ENCODE measurements around the gene FAXDC2.
"Not testable (repeated sequence)": the region's sequence is repeated elsewhere in the genome, so short reads cannot be mapped to it uniquely, and the experiment has no call there.

Gene FAXDC2

DNA sequence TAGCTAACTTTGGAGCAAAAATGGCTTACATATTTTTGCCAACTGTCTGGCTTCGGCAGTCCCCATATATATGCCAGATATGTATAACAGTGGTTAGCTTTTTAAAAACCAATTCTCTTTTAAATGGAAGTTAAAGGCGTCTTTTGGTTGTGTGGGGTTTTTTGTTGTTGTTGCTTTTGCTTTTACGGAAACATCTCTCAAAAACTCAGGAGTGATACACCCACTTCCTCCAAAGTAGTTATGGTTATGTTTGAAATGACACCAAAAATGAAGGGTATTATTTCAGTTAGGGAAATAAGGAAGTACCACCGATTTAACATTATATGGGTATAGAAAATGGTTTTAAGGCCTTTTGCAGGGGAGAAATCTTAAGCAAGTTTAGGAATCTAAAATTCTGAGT lies 10.4 kb upstream of the FAXDC2 start:
- no peak for DNase-seq

DNA sequence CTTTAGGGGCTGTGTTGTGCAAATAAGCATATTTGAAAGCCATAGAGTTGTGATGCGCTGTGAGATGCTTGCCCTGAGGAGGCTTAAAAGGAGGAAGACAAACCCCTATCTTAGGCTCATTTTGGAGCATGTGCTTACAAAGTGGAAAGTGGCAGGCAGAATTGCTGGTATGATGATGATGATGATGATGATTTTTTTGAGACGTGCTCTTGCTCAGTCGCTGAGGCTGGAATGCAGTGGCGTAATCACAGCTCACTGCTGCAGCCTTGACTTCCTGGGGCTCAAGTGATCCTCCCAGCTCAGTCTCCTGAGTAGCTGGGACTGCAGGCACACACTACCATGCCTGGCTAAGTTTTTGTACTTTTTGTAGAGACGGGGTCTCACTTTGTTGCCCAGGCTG lies 9.7 kb upstream of the FAXDC2 start:
- DNase-seq: peak; percentile 37

DNA sequence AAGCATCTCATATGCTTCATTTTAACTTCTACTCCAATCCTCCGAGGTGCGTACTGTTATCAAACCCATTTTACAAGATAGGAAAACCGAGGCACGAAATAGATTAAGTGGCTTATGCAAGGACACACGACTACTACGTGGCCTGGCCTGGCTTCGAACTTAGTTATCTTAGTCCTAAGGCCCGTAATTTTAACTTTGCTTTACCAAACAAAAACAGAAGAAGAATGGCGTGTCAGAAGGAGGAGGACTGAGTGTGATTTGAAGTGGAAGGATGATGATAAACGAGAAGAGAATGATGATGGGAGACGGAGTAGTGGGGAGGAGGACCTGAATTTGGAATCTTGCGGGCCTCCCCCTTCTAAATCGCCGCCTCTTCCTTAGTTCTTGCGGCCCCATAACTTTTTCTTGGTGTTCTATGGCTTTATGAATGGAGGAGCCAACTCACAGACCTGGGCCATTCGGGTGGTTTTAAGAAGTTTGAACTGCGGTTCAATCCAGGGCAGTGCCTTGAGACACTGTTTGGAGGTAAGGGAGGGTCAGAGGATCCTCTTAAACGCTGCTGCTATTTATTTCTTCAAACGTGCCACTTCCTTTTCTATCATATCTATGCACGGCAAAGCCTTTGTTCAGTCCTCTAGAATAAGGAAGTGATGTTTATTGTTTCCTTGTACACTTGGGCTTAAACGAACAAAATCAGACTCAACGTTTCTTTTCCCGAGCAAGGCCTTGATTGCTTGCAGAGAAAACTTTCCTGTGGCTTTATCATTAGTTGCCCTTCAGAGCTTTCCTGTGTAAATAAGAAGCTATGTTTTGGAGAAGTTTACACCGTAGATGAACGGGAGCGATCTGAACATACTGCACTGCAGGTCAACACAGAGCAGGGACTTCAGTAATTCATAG lies 8.8 kb upstream of the FAXDC2 start:
- DNase-seq: no peak

DNA sequence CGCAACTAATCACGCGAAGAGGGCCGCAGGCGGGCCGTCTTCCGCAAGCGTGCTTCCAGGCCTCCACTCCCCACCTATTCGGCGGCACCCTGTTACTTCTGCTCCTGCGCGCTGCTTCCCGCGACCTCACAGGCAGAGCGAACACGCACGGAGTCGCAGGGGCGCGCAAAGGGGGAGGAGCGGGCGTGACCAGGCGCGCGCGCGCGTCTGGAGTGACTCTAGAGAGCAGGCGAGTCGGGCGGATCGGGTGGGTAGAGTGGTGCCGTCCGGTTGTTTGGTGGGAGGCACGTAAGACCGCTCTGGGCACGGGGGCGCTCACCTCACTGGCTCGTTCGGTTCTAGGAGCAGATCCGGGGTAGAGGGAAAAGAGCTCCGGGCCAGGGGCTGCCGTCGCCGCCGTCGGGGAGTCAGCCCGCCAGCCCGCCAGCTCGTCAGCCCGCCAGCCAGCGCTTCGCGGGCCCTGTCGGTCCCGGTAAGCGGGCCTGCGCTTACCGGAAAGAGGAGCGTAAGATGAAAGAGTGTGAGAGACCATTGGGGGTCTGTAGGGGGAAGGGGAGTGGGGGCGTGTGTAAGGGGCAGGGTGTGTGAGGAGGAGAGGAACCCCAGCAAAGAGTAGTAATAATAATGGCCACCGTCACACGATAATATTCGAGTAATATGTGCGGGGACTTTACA lies 8.0 kb upstream of the FAXDC2 start, which contains the start of gene CNOT8:
TSS of gene CNOT8 (plus strand) at position 331 of the 675 bp plus-strand sequence. CDS start 4,652 bp downstream, outside the sequence.
- peak; percentile 96 for DNase-seq

DNA sequence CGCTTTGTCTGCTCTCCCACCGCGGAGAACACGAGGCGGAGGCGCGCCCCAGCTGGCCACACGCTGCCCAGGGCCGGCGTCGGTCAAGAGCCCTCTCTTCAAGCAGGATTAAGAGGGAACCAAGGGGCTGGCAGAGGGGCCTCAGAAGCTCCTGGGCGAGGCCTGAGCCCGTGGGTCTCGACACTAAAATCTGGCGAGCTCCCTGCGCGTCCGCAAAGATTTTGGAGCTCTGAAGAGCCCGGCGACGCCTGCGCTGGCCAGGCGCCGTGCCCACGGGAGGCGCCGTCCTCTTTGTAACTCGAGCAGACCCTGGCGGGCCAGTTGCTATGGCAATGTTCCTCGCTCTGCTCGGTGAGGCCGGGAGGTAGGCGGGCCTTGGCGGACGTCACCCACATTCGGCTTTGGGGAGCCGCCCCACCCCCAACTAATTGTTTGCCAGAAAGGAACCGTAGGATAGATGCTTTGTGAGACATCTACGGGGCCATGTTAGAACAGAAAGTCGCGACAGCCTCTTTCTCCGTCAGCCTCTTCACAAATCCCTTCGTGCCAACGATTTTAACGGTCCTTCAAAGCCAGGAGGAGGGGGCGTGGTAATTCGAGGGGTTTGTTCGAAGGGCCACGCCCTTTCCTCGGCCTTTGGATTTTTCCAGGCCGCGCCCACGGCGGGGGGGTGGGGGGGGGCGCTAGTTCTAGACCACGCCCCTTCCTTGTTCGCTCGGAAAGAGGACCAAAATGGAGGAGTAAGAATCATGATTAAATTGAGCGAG lies 7.3 kb upstream of the FAXDC2 start:
- peak; percentile 94 for DNase-seq

DNA sequence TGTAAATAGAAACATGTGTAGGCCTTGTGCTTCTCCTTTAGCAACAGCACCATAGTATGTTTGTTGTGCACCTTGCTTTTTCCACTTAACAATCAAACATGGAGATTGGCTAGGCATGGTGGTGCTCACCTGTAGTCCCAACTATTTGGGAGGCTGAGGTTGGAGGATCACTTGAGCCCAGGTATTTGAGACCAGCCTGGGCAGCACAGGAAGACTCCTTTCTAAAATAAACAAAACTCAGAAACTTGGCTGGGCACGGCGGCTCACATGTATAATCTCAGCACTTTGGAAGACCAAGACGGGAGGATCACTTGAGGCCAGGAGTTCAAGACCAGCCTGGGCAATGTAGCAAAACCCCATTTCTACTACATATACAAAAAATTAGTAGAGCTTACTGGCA lies 948 bp upstream of the FAXDC2 start:
- DNase-seq: no peak

DNA sequence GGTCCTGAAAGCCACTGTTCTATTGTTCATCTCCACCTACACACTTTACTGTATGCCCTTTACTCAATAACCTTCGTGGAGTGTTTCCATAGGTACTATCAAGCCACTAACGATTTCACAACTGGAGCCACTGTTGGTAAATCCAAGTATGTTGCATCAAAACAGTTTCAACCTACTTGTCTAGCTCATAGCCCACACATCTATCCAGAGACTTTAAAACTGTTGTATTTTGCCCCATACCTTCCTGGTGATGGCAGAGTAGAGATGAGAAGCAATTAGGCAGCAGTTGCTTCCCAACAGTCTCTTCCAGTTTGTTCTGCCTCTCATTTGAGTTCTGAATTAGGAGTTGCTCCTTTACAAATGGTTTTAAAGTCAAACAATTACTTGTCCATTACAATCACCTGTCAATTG lies 607 bp downstream of the FAXDC2 start:
- DNase-seq: no peak

DNA sequence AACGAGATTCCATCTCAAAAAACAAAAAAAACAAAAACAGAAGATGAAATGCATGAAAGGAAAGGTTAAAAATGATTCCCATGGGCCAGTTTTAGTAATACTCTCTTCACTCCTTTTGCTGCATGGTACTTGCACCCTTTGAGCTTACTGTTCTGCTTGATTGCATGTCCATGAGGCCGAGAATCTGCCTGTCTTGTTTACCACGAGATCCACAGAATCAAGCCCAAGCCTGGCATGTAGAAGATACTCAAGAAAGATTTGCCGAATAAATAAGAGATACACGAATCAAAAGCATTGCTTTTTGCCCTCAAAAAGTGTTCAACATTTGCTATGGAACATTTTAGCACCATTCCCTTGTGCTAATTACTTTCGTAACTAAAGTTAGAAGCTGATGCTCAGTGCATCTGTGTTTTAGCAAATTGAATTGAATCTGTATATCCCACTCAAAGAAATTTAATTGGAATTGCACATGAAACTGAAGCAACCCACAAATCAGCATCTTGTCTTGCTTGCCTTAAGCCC lies 1.1 kb downstream of the FAXDC2 start:
- no peak for DNase-seq

DNA sequence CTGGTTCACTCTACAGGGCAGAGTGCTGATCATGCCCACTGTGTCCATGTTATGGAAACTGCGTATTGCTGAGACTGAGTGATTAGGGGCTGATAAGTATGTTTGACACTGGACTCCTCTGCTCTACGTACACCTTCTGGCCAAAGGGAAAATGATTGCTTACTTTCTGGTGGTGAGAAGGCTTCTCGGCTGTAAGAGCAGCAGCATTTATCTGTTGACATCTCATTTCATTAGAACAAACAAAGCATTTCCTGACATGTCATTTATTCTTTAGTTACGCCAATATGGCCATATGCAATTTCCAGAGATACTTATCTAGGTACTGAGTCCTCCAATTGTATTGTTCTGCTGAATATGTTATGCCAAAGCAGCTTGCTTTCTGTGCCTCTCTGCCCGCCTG lies 5.6 kb downstream of the FAXDC2 start:
- no peak for DNase-seq

DNA sequence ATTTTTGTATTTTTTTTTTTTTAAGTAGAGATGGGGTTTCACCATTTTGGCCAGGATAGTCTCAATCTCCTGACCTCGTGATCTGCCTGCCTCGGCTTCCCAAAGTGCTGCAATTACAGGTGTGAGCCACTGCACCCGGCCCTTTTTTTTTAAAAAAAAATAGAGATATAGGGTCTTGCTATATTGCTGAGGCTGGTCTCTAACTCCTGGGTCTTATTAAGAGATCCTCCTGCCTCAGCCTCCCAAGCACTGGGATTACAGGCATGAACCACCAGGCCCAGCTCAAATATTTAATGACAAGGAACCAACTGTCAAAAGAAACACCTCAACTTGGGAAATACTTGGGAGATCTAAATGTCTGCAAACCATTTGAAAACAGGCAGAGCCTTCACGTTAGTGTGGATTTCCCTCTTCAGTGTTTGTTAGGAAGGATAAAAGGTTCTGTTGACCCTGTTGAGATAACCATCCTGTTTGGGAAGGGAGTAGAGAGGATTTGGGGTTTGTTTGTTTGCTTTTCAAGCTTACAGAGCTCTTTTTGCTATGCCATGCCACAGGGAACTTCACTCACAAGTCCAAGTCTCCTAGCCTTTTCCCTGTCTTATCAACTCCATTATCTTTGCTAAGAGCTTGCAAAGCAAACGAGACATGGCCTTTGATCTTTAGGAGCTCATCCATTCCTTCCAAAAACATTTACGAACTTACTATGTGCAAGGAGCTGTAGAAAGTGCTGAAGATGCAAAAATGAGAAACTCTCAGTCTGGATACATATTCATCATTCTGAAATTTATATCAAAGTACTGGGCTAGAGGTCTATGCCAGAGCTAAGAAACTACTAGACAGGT lies 7.5 kb downstream of the FAXDC2 start:
- DNase-seq: no peak

DNA sequence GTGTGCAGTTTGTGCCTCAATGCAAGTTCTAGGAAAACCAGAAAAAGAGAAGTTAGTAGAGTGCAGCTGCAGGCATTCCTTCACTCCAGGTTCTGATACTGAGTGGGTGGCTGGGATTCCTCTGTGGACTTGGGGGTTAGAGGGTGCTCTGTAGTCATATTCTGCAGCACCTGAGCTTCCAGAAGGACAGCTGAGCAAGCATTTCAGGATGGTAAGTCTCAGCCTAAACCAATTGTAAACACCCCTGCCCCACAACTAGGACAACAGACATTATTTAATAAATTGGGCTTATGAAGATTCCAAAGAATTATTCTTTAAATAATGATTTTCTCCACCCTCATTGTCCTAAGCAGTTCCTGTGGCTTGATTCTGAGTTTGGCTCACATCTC lies 9.1 kb downstream of the FAXDC2 start:
- DNase-seq: no peak

DNA sequence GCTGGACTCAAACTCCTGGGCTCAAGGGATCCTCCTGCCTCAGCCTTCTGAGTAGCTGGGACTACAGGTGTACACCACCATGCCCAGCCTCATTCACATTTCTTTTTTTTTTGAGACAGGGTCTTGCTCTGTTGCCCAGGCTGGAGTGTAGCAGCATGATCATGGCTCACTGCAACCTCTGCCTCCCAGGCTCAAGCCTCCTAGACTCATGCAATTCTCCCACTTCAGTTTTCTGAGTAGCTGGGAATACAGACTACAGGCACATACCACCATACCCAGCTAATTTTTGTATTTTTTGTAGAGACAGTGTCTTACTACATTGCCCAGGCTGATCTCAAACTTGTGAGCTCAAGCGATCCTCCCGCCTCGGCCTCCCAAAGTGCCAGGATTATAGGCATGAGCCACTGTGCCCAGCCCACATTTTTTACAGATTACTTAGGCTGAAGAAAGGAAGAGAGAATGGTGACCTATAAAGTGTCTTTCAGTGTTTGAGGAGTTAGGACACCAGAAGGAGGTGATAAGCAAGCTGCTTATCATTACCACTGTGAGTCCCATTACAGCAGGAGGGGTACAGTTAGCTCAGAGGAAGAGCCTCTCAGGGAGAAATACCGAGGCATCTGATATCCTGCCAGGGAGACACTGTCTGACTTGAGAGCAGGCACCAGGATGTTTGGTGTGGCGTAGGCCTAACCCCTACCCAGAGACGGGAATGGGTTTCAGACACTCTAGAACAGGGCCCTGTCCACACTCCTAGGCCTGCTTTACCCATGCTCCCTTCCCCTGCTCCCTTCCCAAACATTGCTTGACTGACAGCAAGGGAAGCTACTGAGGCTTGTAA lies 9.7 kb downstream of the FAXDC2 start:
- no peak for DNase-seq

DNA sequence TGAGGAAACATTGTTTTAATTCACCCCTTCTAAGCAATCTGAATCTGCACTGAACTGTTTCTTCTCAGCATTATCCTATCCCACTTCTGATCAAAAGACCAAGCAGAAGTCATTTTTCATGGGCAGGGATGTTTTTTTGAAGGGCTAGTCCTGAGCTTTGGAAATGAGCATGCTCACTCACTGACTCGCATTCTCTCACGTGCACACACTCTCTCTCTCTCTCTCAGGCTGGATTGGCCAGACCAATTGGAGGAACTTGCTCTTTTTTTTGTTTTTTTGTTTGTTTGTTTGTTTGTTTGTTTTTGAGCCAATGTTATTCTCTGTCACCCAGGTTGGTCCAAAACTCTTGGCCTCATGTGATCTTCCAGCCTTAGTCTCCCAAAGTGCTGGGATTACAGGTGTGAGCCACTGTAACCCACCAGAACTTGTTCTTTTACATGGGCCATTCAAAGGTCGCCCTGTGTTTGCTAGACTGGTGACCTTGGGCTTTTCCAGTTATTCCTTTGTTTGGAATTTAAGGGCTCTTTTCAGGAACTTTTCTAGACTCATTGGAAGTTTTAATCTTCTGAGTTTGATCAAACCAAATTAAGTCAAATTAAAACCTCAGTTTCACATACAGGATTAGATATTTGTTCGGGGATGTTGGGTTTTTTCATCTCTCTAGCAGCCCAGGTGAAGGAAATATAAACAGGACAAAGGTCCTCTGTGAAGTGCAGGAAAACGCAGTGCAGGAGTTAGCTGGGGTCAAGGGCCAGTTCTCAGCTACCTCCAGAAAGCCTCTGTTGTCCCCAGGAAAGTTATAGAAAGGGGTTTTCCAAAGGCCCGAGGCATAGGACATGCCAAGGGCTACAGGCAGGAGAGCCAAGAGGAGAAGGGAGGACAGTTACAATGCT lies 13.1 kb downstream of the FAXDC2 start:
- no peak for DNase-seq

DNA sequence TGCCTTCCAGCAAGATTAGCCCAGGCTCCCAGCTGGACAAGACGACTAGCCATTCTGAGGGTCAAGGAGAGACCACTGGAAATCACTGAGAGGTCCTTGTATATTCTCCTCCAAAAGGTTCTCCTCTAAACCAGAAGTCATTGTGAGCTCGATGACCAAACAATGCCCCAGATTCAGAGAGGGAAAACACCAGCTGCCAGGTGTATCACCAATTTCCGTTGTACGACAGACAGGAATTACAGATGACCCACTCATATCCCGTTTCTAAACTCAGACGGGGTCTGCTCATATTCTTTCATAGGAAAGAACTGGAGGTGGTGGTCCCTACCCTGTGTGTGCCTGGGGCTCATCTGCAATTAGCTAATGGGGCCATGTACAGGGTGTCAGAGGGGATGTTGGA lies 14.2 kb downstream of the FAXDC2 start:
- no peak for DNase-seq

DNA sequence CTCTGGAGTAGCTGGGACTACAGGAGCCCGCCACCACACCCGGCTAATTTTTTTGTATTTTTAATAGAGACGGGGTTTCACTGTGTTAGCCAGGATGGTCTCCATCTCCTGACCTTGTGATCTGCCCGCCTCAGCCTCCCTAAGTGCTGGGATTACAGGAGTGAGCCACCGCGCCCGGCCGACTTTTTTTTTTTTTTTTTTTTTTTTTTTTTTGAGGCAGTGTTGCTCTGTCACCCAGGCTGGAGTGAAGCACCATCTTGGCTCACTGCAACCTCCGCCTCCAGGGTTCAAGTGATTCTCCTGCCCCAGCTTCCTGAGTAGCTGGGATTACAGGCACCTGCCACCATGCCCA lies 14.7 kb downstream of the FAXDC2 start:
- DNase-seq: not testable (repeated sequence)

DNA sequence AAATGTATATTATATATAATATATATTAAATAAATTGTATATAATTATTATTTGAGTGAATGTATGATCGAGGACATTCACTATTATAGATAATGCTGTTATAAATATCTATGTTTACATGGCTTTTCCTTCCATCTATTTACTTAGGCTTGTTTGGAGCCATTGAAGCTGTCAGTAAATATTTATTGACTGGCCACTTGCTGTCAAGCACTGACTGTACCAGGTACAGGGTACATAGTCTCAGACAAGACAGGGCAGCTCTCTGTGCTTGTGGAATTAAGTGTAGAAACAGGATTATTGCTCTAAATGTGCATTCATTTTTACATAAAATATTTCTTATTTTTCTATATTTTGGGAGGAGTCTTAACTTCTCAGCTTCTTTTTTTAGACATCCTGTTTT lies 16.4 kb downstream of the FAXDC2 start:
- DNase-seq: no peak

DNA sequence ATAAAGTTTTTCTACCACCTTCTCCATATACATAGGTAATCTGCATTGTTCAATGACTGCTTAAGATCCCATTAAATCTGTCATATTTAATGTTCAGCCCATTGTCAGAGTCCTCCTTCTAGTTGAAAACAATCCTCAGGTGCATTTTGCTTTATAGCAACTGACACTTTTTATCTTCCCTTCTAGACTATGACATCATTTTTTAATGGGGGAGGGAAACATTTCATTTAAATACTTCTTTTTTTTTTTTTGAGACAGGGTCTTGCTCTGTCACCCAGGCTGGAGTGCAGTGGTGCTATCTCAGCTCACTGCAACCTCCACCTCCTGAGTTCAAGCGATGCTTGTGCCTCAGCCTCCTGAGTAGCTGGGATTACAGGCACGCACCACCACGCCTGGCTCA lies 17.6 kb downstream of the FAXDC2 start:
- not testable (repeated sequence) for DNase-seq

DNA sequence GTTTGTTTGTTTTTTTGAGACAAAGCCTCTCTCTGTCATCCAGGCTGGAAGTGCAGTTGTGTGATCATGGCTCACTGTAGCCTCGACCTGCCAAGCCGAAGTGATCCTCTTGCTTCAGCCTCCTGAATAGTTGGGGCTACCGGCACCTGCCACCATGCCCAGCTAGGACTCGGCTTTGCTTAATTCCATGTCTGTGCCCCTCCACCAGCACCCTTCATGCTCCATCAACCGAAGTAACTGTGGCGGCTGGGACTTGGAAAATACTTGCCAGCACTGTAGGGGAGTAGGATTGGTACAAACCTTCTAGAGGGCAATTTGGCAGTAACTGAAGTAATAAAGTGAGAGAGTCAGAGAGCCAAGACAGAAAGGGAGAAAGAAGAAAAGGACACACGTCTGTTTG lies 19.0 kb downstream of the FAXDC2 start:
- DNase-seq: no peak

DNA sequence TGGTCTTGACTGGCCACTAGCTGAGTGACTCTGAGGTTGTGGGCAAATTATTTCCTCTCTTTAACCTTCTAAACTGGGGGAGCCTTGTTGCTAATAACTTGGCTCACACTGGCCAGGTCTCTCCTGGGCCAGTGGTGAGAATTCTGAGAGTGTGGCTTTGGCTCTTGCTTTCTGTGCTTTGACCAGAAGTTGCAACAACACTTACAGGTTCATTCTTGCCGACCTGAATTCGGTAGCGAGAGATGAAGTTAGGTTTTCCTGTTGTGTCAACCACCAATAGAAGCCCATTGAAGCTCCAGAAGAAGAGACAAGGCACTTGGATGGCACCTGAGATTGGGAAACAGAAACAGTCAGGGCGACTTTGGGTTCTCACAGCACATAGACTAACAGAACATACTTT lies 19.8 kb downstream of the FAXDC2 start:
- DNase-seq: no peak

DNA sequence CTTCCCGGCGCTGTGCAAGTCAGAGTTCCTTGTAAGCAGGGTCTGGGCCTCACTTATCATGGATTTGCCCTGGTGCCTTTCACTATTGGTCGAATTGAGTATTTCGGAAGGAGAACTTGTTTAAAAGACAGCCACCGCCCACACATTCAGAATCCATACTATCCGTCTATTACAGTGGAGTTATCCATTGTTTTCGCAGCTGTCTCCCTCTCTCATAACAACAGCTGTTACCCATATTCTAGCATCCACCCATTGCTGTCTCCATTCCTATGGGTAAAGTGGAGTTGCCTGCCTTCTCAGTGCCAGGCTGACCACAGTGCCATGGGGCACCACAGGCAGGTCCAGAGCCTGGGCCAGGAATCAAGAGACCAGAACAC lies 20.2 kb downstream of the FAXDC2 start:
- DNase-seq: no peak
